Globus pallidus (tissue), 1 donor: ENCODE results near the gene APOD.

Experiments used
- DNase-seq: peaks from one replicate; pipeline ENCODE4 v3.0.0-alpha.2; 2015; ENCODE audit warnings: low spot score

APOD gene

GRCh38 chr3:195524171-195524896 lies 59.4 kb downstream of the APOD start:
- no peak for DNase-seq

DNA sequence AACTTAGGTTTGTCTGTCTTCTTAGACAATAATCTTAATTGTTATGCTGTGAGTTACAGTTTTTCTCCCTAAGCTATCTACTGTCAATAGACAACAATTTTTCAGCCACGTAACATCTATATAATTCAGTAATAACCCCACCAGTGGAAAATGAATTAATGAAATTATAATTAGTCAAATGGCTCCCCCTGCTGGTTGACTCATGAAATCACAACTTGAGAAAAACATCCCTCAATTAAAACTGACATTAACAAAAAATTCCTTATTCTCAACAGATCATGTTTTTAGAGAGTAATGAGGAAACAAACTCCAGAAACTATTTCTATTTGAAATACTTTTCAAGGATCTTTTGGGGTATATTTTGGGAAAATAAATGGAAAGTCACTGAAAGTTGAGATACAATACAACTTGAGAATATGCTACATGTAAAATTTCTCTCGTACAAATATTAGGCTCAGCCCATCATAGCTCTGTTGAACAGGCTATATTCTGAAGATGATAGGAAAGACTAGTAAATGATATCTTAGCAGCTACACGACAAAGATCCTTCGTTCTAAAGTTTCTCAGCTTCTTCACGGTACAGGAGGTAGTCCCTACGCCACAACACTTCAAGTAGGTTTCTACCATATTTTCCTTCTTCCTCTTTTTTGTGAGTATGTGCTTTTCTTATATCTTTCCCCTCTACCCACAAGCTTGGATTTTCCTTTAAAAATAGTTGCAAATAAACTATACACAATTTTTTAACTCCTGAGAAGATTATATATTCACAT lies 61.3 kb downstream of the APOD start:
- peak; percentile 26 for DNase-seq
